ENCODE measurements around the gene MYG1.

MYG1 gene

GRCh38 chr12:53299454-53300180, at the start of gene MYG1:
MYG1 (plus strand) TSS chr12:53299695; CDS start chr12:53299738, 43 bp downstream.
- DNase-seq (ENCODE audit: low read depth in 2 of 2) = peak; percentile 51 to 57

DNA sequence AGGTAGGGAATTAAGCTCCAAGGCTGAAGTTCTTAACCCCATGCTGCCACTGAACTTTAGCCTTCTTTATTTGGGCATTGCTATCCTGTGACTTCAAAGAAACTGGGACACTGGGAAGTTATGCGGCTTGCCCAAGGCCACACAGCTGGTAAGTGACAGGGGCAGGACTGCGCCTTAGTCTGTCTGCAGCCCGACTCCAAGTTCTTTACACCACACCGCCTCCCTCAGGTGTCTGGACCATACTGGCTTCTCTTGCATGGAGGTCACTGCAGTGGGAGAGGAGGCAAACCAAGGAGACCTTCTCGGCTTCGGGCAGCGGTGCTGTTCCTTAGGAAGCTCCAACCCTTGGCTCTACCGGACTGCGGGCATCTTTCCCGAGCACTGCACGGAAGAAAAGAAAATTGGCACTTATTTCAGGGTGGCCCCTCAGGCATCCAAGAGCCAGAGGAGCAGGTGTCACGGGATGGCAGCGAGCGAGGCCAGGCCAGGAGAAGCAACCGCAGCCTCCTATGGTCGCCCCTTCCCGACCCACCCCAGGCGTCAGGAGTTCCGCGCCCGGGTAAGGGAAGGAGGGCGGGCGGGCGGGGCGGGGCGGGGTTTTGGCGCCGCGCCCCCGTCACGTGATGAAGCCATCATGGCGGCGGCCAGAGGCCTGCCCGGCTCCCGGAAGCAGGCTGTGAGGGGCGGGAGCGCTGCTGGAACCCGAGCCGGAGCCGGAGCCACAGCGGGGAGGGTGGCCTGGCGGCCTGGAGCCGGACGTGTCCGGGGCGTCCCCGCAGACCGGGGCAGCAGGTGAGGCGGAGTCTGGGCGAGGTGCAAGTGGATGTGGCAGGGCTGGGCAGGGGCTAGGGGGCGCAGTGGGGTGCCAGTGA, 47.8 kb upstream of the MYG1 start:
- no peak for DNase-seq (ENCODE audit: low read depth in 2 of 2)

DNA sequence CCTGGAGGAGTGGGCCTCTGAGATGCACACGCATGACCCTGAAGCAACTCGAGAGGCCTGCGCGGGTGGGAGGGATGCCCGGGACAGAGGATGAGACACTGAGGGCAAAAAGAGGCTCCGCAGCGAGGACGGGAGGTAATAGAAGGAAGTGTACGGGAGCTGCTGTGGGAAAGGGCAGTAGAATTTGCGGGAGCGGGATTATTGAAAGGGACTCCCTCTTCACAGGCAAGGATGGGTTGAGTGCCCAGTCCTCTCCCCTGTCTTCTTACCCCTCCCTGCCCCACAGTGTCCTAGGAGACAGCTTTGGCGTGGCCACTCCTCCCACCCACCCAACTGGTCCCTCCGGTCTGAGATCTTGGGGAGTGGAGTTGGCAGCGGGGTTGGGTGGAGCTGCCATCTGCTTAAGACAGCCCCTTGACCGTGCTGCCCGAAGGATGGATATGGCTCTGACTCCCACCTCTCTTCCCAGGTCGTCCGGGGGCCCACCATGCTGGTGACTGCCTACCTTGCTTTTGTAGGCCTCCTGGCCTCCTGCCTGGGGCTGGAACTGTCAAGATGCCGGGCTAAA, 47.1 kb upstream of the MYG1 start:
- DNase-seq (ENCODE audit: low read depth in 2 of 2) = no peak

DNA sequence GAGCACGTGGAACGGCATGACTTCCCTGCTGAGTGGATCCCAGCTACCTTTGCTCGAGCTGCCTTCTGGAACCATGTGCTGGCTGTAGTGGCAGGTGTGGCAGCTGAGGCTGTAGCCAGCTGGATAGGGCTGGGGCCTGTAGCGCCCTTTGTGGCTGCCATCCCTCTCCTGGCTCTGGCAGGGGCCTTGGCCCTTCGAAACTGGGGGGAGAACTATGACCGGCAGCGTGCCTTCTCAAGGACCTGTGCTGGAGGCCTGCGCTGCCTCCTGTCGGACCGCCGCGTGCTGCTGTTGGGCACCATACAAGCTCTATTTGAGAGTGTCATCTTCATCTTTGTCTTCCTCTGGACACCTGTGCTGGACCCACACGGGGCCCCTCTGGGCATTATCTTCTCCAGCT, 46.2 kb upstream of the MYG1 start:
- DNase-seq (ENCODE audit: low read depth in 2 of 2) = no peak

GRCh38 chr12:53254816-53255545, 44.5 kb upstream of the MYG1 start:
- no peak for DNase-seq (ENCODE audit: low read depth in 2 of 2)

DNA sequence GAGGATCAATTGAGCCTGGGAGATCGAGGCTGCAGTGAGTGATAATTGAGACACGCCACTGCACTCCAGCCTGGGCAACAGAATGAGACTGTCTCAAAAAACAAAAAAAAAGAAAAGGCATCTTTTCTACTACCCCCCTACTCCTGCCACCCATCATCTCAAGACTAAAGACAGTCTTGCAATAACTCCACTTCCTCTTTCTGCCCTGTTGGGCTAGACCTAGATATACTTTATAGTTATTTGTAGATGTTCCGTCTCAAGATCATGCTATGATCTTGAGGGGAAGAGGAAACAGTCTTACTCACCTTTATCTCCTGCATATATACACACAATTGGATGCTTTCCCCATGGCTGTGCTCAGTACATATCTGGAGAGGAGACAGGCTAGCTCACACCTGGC, 43.5 kb upstream of the MYG1 start:
- no peak for DNase-seq (ENCODE audit: low read depth in 2 of 2)

DNA sequence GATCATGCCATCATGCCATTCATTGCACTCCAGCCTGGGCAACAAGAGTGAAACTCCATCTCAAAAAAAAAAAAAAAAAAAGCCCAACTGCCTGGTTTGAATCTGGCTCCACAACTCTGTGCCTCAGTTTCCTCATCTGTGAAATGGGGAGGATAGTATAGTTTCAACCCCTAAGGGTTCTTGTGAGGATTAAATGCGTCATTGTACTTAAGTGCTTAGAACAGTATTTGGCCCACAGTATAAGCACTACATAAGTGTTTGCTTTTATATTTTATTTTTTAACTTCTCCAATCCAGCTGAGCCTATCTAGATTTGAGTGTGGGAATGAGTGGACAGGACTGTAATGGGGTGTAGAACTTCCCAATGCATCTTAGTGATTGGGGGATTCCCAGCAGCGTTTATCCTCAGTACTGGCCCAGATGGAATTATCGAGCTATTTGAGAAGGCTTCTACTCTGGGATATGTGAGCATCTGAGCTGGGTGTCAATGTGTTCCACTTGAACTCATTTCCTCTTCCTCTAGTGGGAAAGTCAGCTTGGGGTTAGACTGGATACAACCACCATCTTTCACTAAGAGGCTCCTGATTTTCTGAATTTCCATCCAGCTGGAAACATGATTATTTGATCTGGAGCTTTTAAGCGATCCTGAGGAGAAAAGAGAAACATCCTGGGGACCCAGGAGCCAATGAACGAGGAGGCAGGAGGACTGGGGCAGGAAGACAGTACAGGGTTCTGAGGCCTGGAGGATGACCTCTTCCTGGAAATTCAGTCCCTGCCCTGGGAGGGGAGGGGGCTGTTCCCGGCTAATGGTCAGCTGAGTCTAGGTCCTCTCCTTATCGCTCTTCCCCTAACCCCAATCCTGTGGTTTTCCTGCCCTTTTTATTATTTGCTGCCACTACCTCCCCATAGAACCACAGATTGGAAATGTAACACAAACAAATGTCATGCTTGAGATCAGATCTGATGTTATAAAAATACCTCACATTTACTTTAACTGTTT, 40.7 kb upstream of the MYG1 start:
- no peak for DNase-seq (ENCODE audit: low read depth in 2 of 2)

GRCh38 chr12:53259891-53260290, 39.6 kb upstream of the MYG1 start:
- no peak for DNase-seq (ENCODE audit: low read depth in 2 of 2)

- no peak for DNase-seq (ENCODE audit: low read depth in 2 of 2)
Measured at GRCh38 chr12:53265783-53266182, 33.7 kb upstream of the MYG1 start.

- DNase-seq (ENCODE audit: low read depth in 2 of 2) = no peak
Measured at GRCh38 chr12:53267306-53267998, 32.0 kb upstream of the MYG1 start.

DNA sequence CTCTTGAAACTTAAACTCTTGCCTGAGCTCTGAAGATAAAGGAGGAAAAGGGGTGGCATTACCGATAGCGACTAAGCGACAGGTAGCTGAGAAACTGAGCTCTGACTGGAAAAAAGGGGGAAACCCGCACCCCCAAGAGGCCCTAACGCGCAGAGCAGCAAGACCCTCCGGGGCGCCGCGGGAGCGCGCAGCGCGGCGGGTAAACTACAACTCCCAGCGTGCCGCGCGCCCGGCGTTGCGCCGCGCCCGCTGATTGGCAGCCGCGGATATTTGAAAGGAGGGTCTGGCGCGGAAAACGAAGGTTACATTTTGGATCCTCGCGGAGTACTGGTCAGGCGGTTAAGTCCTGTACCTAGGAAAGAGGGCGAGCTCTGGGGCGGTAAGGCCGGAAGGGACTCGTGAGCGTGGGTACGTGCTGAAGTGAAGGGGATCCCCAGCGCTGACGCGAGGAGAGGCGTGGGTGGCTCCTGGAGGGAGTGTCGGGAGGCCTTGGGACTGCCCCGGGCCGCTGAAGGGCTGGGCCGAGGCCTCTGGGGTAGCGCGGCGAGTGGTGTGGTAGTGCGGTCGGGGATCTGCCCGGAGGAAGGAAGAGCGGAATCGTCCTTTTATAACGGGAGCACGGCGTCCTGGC, 31.4 kb upstream of the MYG1 start, which contains the start of gene ESPL1:
ESPL1 (plus strand) TSS at position 301 of the 631 bp plus-strand sequence. CDS start 468 bp downstream, outside the sequence.
- DNase-seq (ENCODE audit: low read depth in 2 of 2) = peak; percentile 30 to 32

GRCh38 chr12:53268630-53269562, 30.6 kb upstream of the MYG1 start:
- no peak for DNase-seq (ENCODE audit: low read depth in 2 of 2)

DNA sequence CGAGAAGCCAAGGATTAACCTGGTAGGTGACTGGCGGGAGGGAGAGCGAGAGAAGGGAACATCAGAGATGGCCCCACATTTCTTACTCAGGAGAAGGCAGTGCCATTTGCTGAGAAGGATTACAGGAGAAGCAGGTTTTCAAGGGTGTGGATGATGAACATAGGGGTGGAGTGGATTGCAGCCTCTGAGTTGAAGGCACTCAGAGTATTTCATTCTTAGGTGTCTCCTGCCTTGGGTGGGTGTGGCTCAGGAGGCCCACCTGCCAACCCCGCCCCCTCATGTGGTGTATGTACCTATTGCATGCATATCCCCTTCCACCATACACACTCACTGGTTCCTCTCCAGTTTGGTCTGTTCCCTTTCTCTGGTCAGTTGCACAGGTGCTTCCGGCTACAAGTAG, 25.1 kb upstream of the MYG1 start:
- no peak for DNase-seq (ENCODE audit: low read depth in 2 of 2)

GRCh38 chr12:53276511-53276910, 23.0 kb upstream of the MYG1 start:
- no peak for DNase-seq (ENCODE audit: low read depth in 2 of 2)

GRCh38 chr12:53277981-53278380, 21.5 kb upstream of the MYG1 start:
- no peak for DNase-seq (ENCODE audit: low read depth in 2 of 2)

DNA sequence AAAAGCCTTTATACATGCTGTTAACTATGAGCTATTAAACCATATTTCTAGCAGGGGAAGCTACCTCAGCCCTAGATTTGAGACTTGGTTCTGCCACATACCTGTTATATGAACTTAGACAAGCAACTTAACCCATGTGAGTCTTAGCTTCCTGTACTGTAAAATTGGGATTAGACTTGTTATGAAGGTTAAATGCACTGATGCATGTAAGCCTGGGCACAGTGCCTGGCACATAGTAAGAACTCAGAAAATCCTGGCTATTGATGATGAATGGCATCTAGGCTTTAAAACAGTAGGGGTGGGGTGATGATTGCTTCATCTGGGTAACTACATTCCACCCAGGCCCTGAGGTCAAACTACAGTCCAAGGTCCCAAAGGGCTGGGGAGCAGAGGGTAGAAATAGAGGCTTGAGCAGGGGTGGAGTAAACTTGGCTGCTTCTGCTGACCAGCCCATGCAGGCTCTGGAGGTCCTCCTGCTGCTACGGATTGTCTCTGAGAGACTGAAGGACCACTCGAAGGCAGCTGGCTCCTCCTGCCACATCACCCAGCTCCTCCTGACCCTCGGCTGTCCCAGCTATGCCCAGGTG, 20.1 kb upstream of the MYG1 start:
- DNase-seq (ENCODE audit: low read depth in 2 of 2) = no peak

- DNase-seq (ENCODE audit: low read depth in 2 of 2) = no peak
Measured at GRCh38 chr12:53279888-53280498, 19.5 kb upstream of the MYG1 start.

- no peak for DNase-seq (ENCODE audit: low read depth in 2 of 2)
Measured at GRCh38 chr12:53286448-53286847, 13.0 kb upstream of the MYG1 start.
